Transverse colon (tissue), 4 donors: ENCODE results near the gene TMEM38B.

ENCODE experiments used
- EP300 ChIP-seq: sonication (generic); formaldehyde crosslinking; IDR thresholded peaks from one replicate; pipeline ENCODE4 v1.6.1; 2017; ENCODE audit warnings: antibody characterized with exemption, low read depth
- POLR2A ChIP-seq: fragments of 450-650 bp; IDR thresholded peaks from one replicate; pipeline ENCODE4 v1.6.1; 2016; ENCODE audit warnings: antibody characterized with exemption, mild to moderate bottlenecking, moderate library complexity
- POLR2AphosphoS5 ChIP-seq, 3 donors: sonication (generic); formaldehyde crosslinking; IDR thresholded peaks; one replicate each; pipeline ENCODE4 v1.6.1; 2016; ENCODE audit warnings: antibody characterized with exemption in 3 of 3
- TF ChIP-seq, protein P1 (sequence below), 5 experiments: fragments of 200-600 bp in 3 of 5; fragments of 450-650 bp in 2 of 5; sonication (generic) in 3 of 5; IDR thresholded peaks; 1 replicate in 2 of 5; 2 replicates in 3 of 5; pipeline ENCODE4 v1.5.1; 2016 to 2017; ENCODE audit warnings: antibody characterized with exemption in 5 of 5, inconsistent platforms in 3 of 5, mild to moderate bottlenecking in 2 of 5, moderate library complexity in 1 of 5

DNA sequence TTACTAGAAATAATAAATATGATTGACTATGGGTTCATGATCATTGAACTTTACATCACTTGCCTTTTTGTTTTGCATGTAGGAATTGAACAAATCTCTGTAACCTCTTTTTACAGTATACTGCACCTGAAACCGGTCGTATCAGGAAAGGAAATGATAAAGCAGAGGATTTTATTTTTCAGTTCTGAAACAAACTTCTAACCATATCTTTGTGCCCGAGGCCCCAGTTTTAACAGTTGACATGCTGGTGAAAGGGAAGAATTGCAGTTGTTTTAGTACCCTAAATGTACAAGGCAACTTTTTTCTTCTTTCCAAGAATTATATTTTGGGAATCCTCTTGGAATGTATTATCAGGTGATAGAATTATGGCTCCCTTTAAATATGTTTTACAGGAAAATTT is 27.8 kb downstream of the TMEM38B start:
- TF ChIP-seq, protein P1, sequence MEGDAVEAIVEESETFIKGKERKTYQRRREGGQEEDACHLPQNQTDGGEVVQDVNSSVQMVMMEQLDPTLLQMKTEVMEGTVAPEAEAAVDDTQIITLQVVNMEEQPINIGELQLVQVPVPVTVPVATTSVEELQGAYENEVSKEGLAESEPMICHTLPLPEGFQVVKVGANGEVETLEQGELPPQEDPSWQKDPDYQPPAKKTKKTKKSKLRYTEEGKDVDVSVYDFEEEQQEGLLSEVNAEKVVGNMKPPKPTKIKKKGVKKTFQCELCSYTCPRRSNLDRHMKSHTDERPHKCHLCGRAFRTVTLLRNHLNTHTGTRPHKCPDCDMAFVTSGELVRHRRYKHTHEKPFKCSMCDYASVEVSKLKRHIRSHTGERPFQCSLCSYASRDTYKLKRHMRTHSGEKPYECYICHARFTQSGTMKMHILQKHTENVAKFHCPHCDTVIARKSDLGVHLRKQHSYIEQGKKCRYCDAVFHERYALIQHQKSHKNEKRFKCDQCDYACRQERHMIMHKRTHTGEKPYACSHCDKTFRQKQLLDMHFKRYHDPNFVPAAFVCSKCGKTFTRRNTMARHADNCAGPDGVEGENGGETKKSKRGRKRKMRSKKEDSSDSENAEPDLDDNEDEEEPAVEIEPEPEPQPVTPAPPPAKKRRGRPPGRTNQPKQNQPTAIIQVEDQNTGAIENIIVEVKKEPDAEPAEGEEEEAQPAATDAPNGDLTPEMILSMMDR (IDR thresholded peaks at IDR 0.05), result no peak
- no peak for TF ChIP-seq POLR2A
- no peak for TF ChIP-seq POLR2AphosphoS5 (IDR thresholded peaks at IDR 0.05)
- TF ChIP-seq EP300, result no peak
